ENCODE results near the gene RPS29.
"Not testable (repeated sequence)": the region's sequence is repeated elsewhere in the genome, so short reads cannot be mapped to it uniquely, and the experiment has no call there.

RPS29 gene

GRCh38 chr14:49585803-49586672, at the start of gene RPS29:
Gene RPS29 (minus strand): TSS chr14:49586380. CDS start chr14:49586346, 34 bp downstream.
- peak; percentile 98 for DNase-seq

GRCh38 chr14:49634547-49635334, 48.6 kb upstream of the RPS29 start, which contains the start of gene DNAAF2:
Gene DNAAF2 (minus strand): TSS chr14:49635244. CDS start chr14:49635149, 95 bp downstream.
- peak; percentile 45 for DNase-seq

DNA sequence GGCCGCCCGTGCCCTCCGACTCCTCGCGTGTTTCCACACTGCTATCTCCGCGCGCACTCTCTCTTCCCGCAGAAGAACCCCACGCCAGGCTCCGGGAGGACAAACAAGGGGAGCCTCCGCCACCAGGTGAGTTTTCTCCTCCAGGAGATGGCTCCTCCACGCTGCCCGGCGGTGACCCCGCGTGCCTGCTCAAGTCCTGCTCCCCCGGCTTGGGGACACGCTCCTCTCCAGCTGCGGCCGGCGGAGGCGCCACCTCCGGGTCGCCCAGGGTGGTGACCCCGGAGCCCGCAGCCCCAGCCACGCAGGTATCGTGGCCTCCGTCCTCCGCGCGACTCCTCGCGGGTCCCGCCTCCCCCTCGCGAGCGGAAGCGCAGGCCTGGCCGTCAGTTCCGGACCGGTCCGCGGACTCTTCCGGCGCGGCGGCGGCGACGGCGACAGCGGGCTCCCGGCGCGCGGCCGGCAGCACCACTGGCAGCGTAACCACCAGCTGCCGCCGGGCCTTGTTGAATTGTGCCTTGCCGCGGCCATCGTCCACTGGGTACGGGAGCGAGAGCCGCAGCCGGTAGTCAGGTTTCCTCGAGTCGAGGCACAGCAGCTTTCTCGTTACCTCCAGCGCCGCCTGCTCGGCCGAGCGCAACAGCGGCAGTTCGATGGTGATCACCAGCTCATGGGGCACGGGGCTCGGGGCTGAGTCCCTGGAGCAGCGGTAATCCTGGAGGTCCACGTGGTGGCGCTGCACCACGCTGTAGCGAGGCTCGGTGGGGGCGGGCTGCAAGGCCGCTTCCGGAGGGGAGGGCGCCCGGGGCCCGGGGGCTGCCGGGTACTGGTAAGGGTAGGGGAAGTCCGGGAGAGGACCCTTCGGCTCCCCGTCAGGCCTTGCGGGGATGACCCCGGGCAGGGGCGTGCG, 47.7 kb upstream of the RPS29 start:
- peak; percentile 94 for DNase-seq

DNA sequence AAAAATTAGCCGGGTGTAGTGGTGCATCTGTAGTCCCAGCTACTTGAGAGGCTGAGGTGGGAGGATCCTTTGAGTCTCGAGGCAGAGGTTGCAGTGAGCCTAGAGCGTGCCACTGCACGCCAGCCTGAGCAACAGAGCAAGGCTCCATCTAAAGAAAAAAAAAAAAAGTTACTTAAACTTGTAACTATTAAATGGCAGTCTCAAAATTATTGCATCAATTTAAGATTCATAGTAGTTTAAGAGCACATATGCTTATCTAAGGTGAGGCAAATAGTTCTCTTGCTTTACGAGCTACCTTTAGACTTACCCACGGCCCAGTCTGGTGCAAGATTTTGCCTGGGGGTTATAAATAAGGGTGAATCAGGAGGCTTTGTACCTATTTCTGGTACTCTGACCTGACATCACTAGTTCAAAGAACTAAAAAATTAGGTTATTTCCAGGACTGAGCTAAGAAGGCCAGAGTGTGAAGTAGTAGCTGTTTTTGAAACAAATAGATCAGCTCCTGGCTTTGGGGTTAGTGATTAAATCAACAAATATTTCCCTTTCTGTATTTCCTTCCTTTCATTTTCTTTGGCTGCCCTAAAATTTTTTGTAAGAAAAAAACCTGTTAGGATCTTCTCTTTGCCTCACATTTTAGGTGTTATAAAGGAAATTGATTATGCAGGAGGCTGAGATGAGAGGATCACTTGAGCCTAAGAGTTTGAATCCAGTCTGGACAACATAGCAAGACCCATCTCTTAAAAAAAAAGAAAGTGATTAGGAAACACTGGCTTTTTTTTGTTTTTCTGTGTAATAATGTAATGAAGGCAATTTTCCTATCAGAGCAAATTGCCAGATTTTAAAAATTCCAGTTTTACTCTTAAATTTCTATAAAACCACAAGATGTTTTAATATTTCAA, 38.0 kb upstream of the RPS29 start:
- no peak for DNase-seq

DNA sequence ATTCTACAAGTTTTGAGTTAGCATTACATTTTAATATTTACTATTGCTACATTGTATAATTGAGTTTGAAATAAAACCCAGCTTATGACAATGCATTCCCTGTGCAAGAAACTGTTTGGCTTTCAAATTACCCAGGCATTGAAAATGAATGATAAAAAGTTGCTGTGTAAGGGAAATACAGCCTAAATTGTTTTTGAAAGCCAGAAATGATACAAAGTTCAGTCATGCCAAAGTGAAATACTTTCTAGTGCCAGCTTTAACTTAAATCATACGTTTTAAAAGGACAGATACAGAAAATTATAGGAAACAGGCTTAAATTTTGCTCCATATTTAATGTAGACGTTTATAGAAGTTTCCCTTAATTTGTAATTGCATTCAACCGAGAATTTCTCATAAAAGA, 37.2 kb upstream of the RPS29 start:
- DNase-seq = no peak

DNA sequence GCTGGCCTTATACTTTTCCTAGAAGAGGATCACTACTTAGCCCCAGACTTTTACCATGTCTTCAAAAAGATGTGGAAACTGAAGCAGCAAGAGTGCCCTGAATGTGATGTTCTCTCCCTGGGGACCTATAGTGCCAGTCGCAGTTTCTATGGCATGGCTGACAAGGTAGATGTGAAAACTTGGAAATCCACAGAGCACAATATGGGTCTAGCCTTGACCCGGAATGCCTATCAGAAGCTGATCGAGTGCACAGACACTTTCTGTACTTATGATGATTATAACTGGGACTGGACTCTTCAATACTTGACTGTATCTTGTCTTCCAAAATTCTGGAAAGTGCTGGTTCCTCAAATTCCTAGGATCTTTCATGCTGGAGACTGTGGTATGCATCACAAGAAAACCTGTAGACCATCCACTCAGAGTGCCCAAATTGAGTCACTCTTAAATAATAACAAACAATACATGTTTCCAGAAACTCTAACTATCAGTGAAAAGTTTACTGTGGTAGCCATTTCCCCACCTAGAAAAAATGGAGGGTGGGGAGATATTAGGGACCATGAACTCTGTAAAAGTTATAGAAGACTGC, 35.9 kb upstream of the RPS29 start:
- DNase-seq = no peak

DNA sequence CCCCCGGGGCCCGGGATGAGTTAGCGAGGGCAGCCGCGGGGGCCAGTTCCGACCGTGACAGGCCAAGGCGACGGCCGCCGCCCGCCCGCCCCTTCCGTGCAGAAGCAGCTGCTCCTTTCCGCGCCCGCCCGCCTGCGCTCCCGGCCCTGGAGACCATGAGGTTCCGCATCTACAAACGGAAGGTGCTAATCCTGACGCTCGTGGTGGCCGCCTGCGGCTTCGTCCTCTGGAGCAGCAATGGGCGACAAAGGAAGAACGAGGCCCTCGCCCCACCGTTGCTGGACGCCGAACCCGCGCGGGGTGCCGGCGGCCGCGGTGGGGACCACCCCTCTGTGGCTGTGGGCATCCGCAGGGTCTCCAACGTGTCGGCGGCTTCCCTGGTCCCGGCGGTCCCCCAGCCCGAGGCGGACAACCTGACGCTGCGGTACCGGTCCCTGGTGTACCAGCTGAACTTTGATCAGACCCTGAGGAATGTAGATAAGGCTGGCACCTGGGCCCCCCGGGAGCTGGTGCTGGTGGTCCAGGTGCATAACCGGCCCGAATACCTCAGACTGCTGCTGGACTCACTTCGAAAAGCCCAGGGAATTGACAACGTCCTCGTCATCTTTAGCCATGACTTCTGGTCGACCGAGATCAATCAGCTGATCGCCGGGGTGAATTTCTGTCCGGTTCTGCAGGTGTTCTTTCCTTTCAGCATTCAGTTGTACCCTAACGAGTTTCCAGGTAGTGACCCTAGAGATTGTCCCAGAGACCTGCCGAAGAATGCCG, 35.1 kb upstream of the RPS29 start:
- peak; percentile 65 for DNase-seq

- peak; percentile 97 for DNase-seq
Measured at GRCh38 chr14:49620182-49621113, 34.3 kb upstream of the RPS29 start, which contains the start of the genes MGAT2 and RPL36AL. Gene MGAT2 (plus strand): TSS chr14:49620799. CDS start chr14:49621269, 470 bp downstream. Gene RPL36AL (minus strand): TSS chr14:49620626. CDS start chr14:49619104, 1,522 bp downstream.

GRCh38 chr14:49619730-49620129, 33.5 kb upstream of the RPS29 start:
- no peak for DNase-seq

- not testable (repeated sequence) for DNase-seq
Measured at GRCh38 chr14:49619273-49619672, 33.1 kb upstream of the RPS29 start.

GRCh38 chr14:49617852-49618519, 31.8 kb upstream of the RPS29 start:
- DNase-seq = no peak

- DNase-seq = no peak
Measured at GRCh38 chr14:49615776-49616175, 29.6 kb upstream of the RPS29 start.

DNA sequence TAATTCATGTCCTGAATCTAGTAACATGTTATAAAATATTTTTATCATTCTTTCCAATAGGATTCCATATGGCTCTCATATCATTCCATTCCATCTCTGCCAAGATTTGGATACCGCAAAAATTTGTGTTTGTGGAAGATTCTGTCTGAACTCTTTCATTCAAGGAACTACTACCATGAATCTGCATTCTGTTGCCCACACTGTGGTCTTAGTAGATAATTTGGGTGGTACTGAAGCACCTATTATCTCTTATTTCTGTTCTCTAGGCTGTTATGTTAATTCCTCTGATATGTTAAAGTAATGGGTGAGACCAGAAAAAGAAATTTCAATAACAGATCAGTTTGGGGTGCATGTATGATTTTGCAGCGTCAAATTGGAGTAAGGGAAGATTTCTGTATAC, 28.0 kb upstream of the RPS29 start:
- no peak for DNase-seq

DNA sequence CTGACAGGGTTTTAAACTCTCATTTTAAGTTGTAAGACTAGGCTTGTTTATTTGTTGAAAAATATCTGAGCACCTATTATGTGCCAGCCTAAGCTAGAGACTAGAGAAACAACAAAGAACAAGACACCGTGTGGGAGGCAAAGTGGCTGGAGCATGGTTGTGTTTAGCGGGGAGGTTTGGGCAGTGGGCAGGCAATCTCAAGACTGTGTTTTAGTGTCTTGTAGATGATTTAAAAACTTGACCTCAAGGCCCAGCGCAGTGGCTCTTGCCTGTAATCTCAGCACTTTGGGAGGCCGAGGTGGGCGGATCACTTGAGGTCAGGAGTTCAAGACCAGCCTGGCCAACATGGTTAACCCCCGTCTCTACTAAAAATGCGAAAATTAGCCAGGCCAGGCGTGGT, 26.5 kb upstream of the RPS29 start:
- no peak for DNase-seq

DNA sequence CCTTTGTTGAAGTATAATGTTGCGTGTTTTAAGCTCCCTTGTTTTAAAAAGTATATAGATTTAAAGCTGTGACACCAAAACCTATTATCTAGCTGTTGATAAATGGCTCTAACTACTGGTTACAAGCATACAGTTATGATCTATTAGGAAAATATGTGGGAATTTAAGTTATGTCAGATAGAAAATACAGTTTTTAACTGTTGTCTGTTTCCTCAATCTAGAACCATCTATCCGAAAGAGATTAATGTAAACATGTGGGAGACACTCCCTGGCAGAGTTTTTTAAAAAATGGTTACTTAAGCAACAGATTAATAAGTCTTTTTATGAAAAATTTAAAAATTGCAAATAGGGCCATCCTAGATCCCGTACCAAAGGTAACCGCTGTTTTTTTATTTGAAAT, 26.1 kb upstream of the RPS29 start:
- no peak for DNase-seq

GRCh38 chr14:49607583-49607982, 21.4 kb upstream of the RPS29 start:
- no peak for DNase-seq

- peak; percentile 83 for DNase-seq
Measured at GRCh38 chr14:49598485-49599300, 12.5 kb upstream of the RPS29 start, which contains the start of gene LRR1. Gene LRR1 (plus strand): TSS chr14:49598940. CDS start chr14:49599021, 81 bp downstream.

DNA sequence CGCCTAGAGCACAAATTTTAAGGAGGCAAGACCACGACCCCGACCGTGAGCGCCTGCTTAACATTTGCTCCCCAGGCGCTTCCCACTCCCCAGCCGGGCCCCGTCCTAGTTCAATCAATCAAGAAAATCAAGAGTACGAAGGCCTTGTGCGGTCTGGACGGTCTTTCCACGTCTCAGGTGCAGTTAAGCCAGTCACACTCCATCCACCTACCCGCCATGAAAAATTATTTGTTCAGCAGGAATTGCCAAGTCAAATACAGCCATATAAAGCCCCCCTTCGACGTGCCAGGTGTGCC, 12.0 kb upstream of the RPS29 start:
- DNase-seq = no peak

Measured in NCI-H1105 (cell line).